Measurements from ENCODE around the gene LYVE1. TPM values are rescaled to one million over a fixed set of nuclear protein-coding genes. Genes with fewer than 3 reads are reported as not detected.

The LYVE1 gene
- total RNA-seq, 1 experiment from 2014 or later, result 0.11 TPM

- TF ChIP-seq EZH2 (IDR thresholded peaks at IDR 0.05; ENCODE audit: borderline replicate concordance, low read depth, low read length, poor library complexity, severe bottlenecking) (no peak), CTCF (conservative IDR thresholded peaks at IDR 0.05; ENCODE audit: low read depth, low read length) (no peak)
- ChIA-PET CTCF (no interaction called here), POLR2A (ENCODE audit: low non-redundant PET) (no interaction called here)
- no peak for DNase-seq (ENCODE audit: low spot score)
- Histone ChIP-seq H3K4me3 (ENCODE audit: low read depth, low read length, poor library complexity, severe bottlenecking) (no peak overlapping the region), H3K4me1 (ENCODE audit: insufficient read depth, low read length, poor library complexity, severe bottlenecking) (peaks cover 31% of the 10 kb centered on the region), H3K27ac (ENCODE audit: low read depth, low read length, poor library complexity, severe bottlenecking) (peak overlapping the region; percentile 24), H3K36me3 (ENCODE audit: insufficient read depth, low read length, poor library complexity, severe bottlenecking) (peaks cover 18% of the 10 kb centered on the region), H3K9me3 (ENCODE audit: low read depth, low read length, poor library complexity, severe bottlenecking) (no peaks in the 10 kb centered on the region), H3K27me3 (replicated peaks; ENCODE audit: insufficient read depth, low read depth, low read length, poor library complexity) (no peaks in the 10 kb centered on the region)
- intact Hi-C loops (cut with micrococcal nuclease; ENCODE audit: unreplicated experiment), result no loop called here
- BruUV-seq (replicated peaks), result no TSS peak
Measured at GRCh38 chr11:10537600-10537999, 30.9 kb downstream of the LYVE1 start.

GRCh38 chr11:10534316-10534715 is 34.1 kb downstream of the LYVE1 start:
- no peaks in the 10 kb centered on the region for H3K9me3 ChIP-seq (ENCODE audit: low read depth, low read length, poor library complexity, severe bottlenecking)
- no peak overlapping the region for H3K4me3 ChIP-seq (ENCODE audit: low read depth, low read length, poor library complexity, severe bottlenecking)
- no TSS peak for BruUV-seq (replicated peaks)
- CTCF ChIA-PET, result no interaction called here
- peaks cover 29% of the 10 kb centered on the region for H3K4me1 ChIP-seq (ENCODE audit: insufficient read depth, low read length, poor library complexity, severe bottlenecking)
- DNase-seq (ENCODE audit: low spot score), result no peak
- H3K27ac ChIP-seq (ENCODE audit: low read depth, low read length, poor library complexity, severe bottlenecking), result no peak overlapping the region
- no peaks in the 10 kb centered on the region for H3K27me3 ChIP-seq (replicated peaks; ENCODE audit: insufficient read depth, low read depth, low read length, poor library complexity)
- H3K36me3 ChIP-seq (ENCODE audit: insufficient read depth, low read length, poor library complexity, severe bottlenecking), result peaks cover 49% of the 10 kb centered on the region
- TF ChIP-seq CTCF (conservative IDR thresholded peaks at IDR 0.05; ENCODE audit: low read depth, low read length) (no peak), EZH2 (IDR thresholded peaks at IDR 0.05; ENCODE audit: borderline replicate concordance, low read depth, low read length, poor library complexity, severe bottlenecking) (no peak)
- POLR2A ChIA-PET (ENCODE audit: low non-redundant PET), result no interaction called here
- intact Hi-C loops (cut with micrococcal nuclease; ENCODE audit: unreplicated experiment), result no loop called here

GRCh38 chr11:10533323-10533722 is 35.1 kb downstream of the LYVE1 start:
- ChIA-PET POLR2A (ENCODE audit: low non-redundant PET) (no interaction called here), CTCF (no interaction called here)
- TF ChIP-seq EZH2 (IDR thresholded peaks at IDR 0.05; ENCODE audit: borderline replicate concordance, low read depth, low read length, poor library complexity, severe bottlenecking) (no peak), CTCF (conservative IDR thresholded peaks at IDR 0.05; ENCODE audit: low read depth, low read length) (no peak)
- peaks cover 59% of the 10 kb centered on the region for H3K36me3 ChIP-seq (ENCODE audit: insufficient read depth, low read length, poor library complexity, severe bottlenecking)
- intact Hi-C loops (cut with micrococcal nuclease; ENCODE audit: unreplicated experiment), result no loop called here
- no peaks in the 10 kb centered on the region for H3K27me3 ChIP-seq (replicated peaks; ENCODE audit: insufficient read depth, low read depth, low read length, poor library complexity)
- peaks cover 29% of the 10 kb centered on the region for H3K4me1 ChIP-seq (ENCODE audit: insufficient read depth, low read length, poor library complexity, severe bottlenecking)
- DNase-seq (ENCODE audit: low spot score), result no peak
- H3K27ac ChIP-seq (ENCODE audit: low read depth, low read length, poor library complexity, severe bottlenecking), result no peak overlapping the region
- BruUV-seq (replicated peaks), result no TSS peak
- H3K9me3 ChIP-seq (ENCODE audit: low read depth, low read length, poor library complexity, severe bottlenecking), result no peaks in the 10 kb centered on the region
- H3K4me3 ChIP-seq (ENCODE audit: low read depth, low read length, poor library complexity, severe bottlenecking), result no peak overlapping the region

All from A673 (cell line).